Psoas muscle (tissue), 8 donors: ENCODE measurements around the gene PTPRM. TPM values are rescaled to one million over a fixed set of nuclear protein-coding genes. Genes with fewer than 3 reads are reported as not detected.

ENCODE experiments used
- ATAC-seq, 4 donors: fragments of 200-7000 bp; cut with Tn5 transposase; one replicate each; pipeline ENCODE4 v1.9.1; 2020; ENCODE audit warnings: moderate library complexity in 3 of 4, mild to moderate bottlenecking in 2 of 4
- DNase-seq, 2 donors: peaks; one replicate each; pipeline ENCODE4 v3.0.0-alpha.2; 2020
- H3K27ac ChIP-seq: fragments of 200-600 bp; one replicate; pipeline ENCODE4 v1.8.0; 2022
- H3K27me3 ChIP-seq, 3 donors: fragments of 200-600 bp in 1 of 3; one replicate each; pipeline versions ENCODE4 v1.6.1 to v1.8.0; 2013 to 2022; ENCODE audit warnings: low read length in 2 of 3, mild to moderate bottlenecking in 2 of 3, moderate library complexity in 1 of 3; ENCODE audit not compliant: insufficient read depth in 3 of 3
- H3K36me3 ChIP-seq, 2 donors: fragments of 200-600 bp in 1 of 2; one replicate each; pipeline versions ENCODE4 v1.6.1 to v1.8.0; 2013 to 2022; ENCODE audit warnings: low read depth in 1 of 2, mild to moderate bottlenecking in 1 of 2, moderate library complexity in 1 of 2; ENCODE audit not compliant: insufficient read depth in 1 of 2
- H3K4me1 ChIP-seq: fragments of 200-600 bp; one replicate; pipeline ENCODE4 v1.8.0; 2022
- H3K4me3 ChIP-seq: fragments of 200-600 bp; one replicate; pipeline ENCODE4 v1.8.0; 2022; ENCODE audit warnings: mild to moderate bottlenecking
- H3K9me3 ChIP-seq: fragments of 200-600 bp; one replicate; pipeline ENCODE4 v1.8.0; 2022
- CTCF ChIP-seq: fragments of 200-600 bp; IDR thresholded peaks from one replicate; pipeline ENCODE4 v1.8.0; 2022; ENCODE audit warnings: antibody characterized with exemption
- WGBS, 3 donors: extraction: QIAGEN DNeasy Blood & Tissue Kit; methylation state at CpG; one replicate each; pipeline versions ENCODE4 v1.1.6 to v1.1.7; 2013; 5-methylcytosine and 5-hydroxymethylcytosine counted together
- intact Hi-C, 2 donors: fragments of 100-400 bp; cut with DNase I; formaldehyde crosslinking; loops; one replicate each; pipeline versions ENCODE4 v1.11.0 to v1.14.2; 2022
- polyA plus RNA-seq, 3 donors: library from polyadenylated mRNA; stranded (reverse); fragments of 200-250 nt; gene quantifications; one replicate each; pipeline ENCODE4 v1.2.3, GENCODE V29; 2013
- total RNA-seq, 4 donors: library from RNA; stranded (reverse); fragmentation: NEBNext Ultra II Directional in 2 of 4; extraction: Animal tissue kit (Norgen Biotek cat#: 25700) in 2 of 4; gene quantifications; one replicate each; pipeline versions ENCODE4 v1.2.1 to v1.2.4, GENCODE V29; 2021 to 2023
- donor health status: healthy with polysubstance abuse.
- donor health status: DM: no; HTN: no; CAD: no; lungs with moderate emphysema.
- donor health status: Bipolar disorder and iron deficiency.
- donor health status: healthy.
- donor health status: DM: yes; HTN: yes; CAD: no.
- donor health status: DM: no; HTN: no; CAD: no.
- donor health status: DM: no; HTN: no; CAD: no.
- donor health status: DM: yes; HTN: yes; CAD: no.

PTPRM gene
- total and polyA plus RNA-seq, 7 donors, result 27.4 to 78.9 (median 39.0) TPM

GRCh38 chr18:8212896-8213780 lies 646.0 kb downstream of the PTPRM start:
- no peak for DNase-seq
- TF ChIP-seq CTCF, result no peak
- intact Hi-C loops, result no loop called here
- WGBS, 3 donors, result 65 to 68% (median 66%) methylated on average over 8 of the region's 8 CpGs
- H3K9me3 ChIP-seq, result no peaks in the 10 kb centered on the region
- H3K27ac ChIP-seq, result no peak overlapping the region
- no peak overlapping the region for H3K4me3 ChIP-seq
- no peaks in the 10 kb centered on the region for H3K4me1 ChIP-seq
- H3K27me3 ChIP-seq, result no peaks in the 10 kb centered on the region
- H3K36me3 ChIP-seq, result peaks cover 0 to 7% of the 10 kb centered on the region in 2 donors
- peak in 1 of 4 donors; percentile 42 for ATAC-seq

GRCh38 chr18:8215741-8216140 lies 648.6 kb downstream of the PTPRM start:
- ATAC-seq (no peak), DNase-seq (no peak)
- Histone ChIP-seq H3K36me3 (peaks cover 0 to 7% of the 10 kb centered on the region in 2 donors), H3K27ac (no peak overlapping the region), H3K4me3 (no peak overlapping the region), H3K4me1 (no peaks in the 10 kb centered on the region), H3K9me3 (no peaks in the 10 kb centered on the region), H3K27me3 (no peaks in the 10 kb centered on the region)
- 89 to 97% (median 92%) methylated on average over 2 of the region's 2 CpGs for WGBS, 3 donors
- intact Hi-C loops, result no loop called here
- no peak for TF ChIP-seq CTCF

- intact Hi-C loops, result loop anchor here in 1 of 2 donors (1.0 kb wide), 1 partner anchor 9 kb away; no protein-coding TSS in a partner anchor
- Histone ChIP-seq H3K4me3 (no peak overlapping the region), H3K4me1 (no peaks in the 10 kb centered on the region), H3K27ac (no peak overlapping the region), H3K27me3 (no peaks in the 10 kb centered on the region), H3K9me3 (no peaks in the 10 kb centered on the region), H3K36me3 (peaks cover 0 to 7% of the 10 kb centered on the region in 2 donors)
- ATAC-seq, result no peak
- WGBS, 3 donors, result 84 to 85% (median 85%) methylated on average over 8 of the region's 8 CpGs
- no peak for DNase-seq
- no peak for TF ChIP-seq CTCF
Measured at GRCh38 chr18:8217051-8217564, 650.0 kb downstream of the PTPRM start.

- H3K36me3 ChIP-seq, result peaks cover 0 to 6% of the 10 kb centered on the region in 2 donors
- no peaks in the 10 kb centered on the region for H3K27me3 ChIP-seq
- no peak for TF ChIP-seq CTCF
- ATAC-seq (no peak), DNase-seq (no peak)
- H3K27ac ChIP-seq, result no peak overlapping the region
- WGBS, 3 donors, result 93 to 96% (median 93%) methylated on average over 4 of the region's 4 CpGs
- no peaks in the 10 kb centered on the region for H3K4me1 ChIP-seq
- H3K4me3 ChIP-seq, result no peak overlapping the region
- intact Hi-C loops, result no loop called here
- H3K9me3 ChIP-seq, result no peaks in the 10 kb centered on the region
Measured at GRCh38 chr18:8218197-8218596, 651.1 kb downstream of the PTPRM start.
